Neural crest cell (in vitro differentiated cells): Measurements from ENCODE around the gene UFD1. TPM values are rescaled to one million over a fixed set of nuclear protein-coding genes. Genes with fewer than 3 reads are reported as not detected.

Source experiments
- DNase-seq: peaks from one replicate; pipeline ENCODE4 v3.0.0; 2021; ENCODE audit warnings: low read depth, mixed read lengths, low spot score
- H3K27ac Mint-ChIP-seq: one replicate; pipeline ENCODE4 v1.8.0; 2021; ENCODE audit warnings: mild to moderate bottlenecking, mixed read lengths; ENCODE audit not compliant: unreplicated experiment
- H3K27me3 Mint-ChIP-seq: 2 replicates; pipeline ENCODE4 v1.8.0; 2021; ENCODE audit warnings: low read depth, mild to moderate bottlenecking, mixed read lengths
- H3K36me3 Mint-ChIP-seq: 2 replicates; pipeline ENCODE4 v1.8.0; 2021; ENCODE audit warnings: low read depth, mild to moderate bottlenecking, mixed read lengths
- H3K4me1 Mint-ChIP-seq: 2 replicates; pipeline ENCODE4 v1.8.0; 2021; ENCODE audit warnings: mixed read lengths
- H3K4me3 Mint-ChIP-seq: one replicate; pipeline ENCODE4 v1.8.0; 2021; ENCODE audit warnings: mild to moderate bottlenecking, mixed read lengths
- H3K9me3 Mint-ChIP-seq: 2 replicates; pipeline ENCODE4 v1.8.0; 2021; ENCODE audit warnings: mixed read lengths
- CTCF ChIP-seq: fragments of 200-600 bp; sonication (generic); conservative IDR thresholded peaks from 2 replicates; pipeline ENCODE4 v1.5.0; 2021; ENCODE audit warnings: antibody characterized with exemption, mild to moderate bottlenecking
- total RNA-seq: library from RNA; stranded (reverse); gene quantifications from 2 replicates; pipeline ENCODE4 v1.2.1, GENCODE V29; 2021

UFD1 gene
- total RNA-seq, 1 donor from 2014 or later = 69.4 TPM

DNA sequence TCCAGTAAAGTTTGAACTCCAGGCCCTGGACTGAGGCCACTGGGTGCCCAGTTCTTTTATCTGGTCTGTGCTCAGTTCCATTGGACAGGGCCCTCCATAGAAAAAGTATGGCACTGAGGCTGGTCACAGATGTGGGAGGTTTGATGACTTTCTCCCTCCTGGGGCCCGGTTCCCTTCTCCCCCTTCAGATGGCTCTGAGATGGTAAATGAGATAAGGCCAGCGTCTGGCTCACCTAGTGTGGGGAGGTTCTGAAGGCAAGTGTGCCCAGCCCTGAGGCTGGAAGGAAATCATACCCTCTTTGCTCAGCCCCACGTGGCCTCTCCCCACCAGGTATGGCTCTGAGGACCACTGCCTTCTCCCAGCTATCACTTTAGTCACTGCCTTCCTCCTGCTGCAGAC lies 46.7 kb upstream of the UFD1 start:
- no peak for DNase-seq
- Mint-ChIP-seq H3K9me3 (no peaks in the 10 kb centered on the region), H3K4me1 (peaks cover 18% of the 10 kb centered on the region), H3K27me3 (peaks cover 57% of the 10 kb centered on the region), H3K27ac (no peak overlapping the region), H3K4me3 (peak overlapping the region; percentile 66), H3K36me3 (no peaks in the 10 kb centered on the region)
- no peak for TF ChIP-seq CTCF

DNA sequence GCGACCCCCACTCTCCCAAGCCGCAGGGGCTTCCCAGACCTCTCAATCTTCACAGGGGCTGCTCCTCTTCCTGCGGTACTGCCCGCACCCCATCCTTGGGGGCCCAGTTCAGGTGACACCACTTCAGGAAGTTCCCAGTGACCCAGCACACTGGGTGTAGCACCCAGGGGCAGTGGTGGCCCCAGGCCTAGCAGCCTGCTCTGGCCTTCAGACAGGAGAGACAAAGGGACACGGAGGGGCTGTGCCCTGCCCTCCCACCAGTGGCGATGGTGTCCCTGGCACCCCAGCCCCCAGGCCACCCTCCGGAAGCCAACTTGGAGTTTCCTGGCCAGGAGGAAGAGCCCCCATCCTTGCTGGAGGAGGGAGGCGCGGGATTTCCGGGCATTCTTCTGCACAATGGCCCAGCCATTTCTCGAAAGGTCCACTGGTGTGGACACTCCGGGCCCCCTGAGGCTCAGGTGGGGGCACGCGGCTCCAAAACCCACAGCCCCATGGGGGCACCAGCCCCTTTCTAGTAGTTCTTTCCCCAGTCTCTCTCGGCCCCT lies 46.2 kb upstream of the UFD1 start:
- Mint-ChIP-seq H3K4me1 (peaks cover 18% of the 10 kb centered on the region), H3K36me3 (no peaks in the 10 kb centered on the region), H3K4me3 (peak overlapping the region; percentile 83), H3K9me3 (no peaks in the 10 kb centered on the region), H3K27ac (no peak overlapping the region), H3K27me3 (peaks cover 52% of the 10 kb centered on the region)
- no peak for DNase-seq
- TF ChIP-seq CTCF = no peak

DNA sequence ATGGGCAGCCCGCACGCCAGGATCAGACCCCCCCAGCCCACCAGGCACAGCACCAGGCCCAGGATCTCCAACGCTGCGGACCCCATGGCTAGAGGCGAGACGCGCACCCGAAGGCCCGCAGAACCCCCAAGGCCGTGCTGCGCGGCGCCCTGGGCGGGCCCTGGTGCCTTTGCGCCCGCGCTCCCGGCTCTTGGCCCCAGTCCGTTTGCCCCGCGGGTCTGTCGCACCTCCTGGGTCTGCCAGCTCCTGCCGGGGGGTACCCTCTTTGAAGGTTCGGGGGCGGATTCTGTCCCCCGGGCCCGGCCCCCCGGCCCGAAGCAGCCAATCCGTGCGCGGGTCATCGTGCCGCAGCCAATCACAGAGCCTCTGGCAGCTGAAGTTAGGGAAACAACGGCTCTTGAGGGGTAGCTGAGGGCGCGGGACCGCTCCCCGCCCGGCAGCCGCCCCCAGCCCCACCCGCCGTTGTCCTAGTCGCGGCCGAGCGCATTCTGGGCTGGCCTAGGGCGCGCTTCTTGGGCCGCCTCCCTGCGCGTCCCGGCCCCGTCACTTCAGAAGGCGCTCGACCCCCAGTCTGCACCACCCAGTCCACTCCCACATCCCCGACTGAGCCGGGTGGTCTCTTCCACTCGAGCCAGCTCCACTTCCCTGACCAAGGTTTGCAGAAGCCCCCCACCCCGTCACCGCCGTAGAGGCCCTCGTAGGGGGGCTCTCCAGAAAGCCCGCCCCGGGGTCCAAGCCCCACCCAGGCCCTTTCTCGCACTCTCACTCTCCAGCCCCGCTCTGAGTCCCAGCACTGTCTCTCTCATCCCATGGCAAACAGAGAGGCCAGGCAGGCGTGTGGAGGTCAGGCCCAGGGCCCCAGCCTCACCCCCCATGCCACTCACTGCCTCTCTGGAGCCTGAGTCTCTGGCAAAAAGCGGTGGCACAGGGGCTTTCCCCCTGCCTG lies 45.5 kb upstream of the UFD1 start, which contains the start of gene CLDN5:
Gene CLDN5, minus strand, starts transcription at position 241 of the 946 bp plus-strand sequence. Its CDS starts 155 bp downstream, at position 86.
- Mint-ChIP-seq H3K9me3 (no peaks in the 10 kb centered on the region), H3K27me3 (peaks cover 52% of the 10 kb centered on the region), H3K4me1 (peaks cover 18% of the 10 kb centered on the region), H3K36me3 (no peaks in the 10 kb centered on the region), H3K4me3 (peak within 1 kb of the TSS; percentile 83), H3K27ac (no peak within 1 kb of the TSS)
- DNase-seq = no peak
- TF ChIP-seq CTCF = no peak

GRCh38 chr22:19523240-19524169 lies 44.5 kb upstream of the UFD1 start:
- H3K4me1 Mint-ChIP-seq = peaks cover 18% of the 10 kb centered on the region
- H3K27ac Mint-ChIP-seq = no peak overlapping the region
- H3K4me3 Mint-ChIP-seq = peak overlapping the region; percentile 74
- peaks cover 56% of the 10 kb centered on the region for H3K27me3 Mint-ChIP-seq
- no peak for DNase-seq
- H3K9me3 Mint-ChIP-seq = no peaks in the 10 kb centered on the region
- TF ChIP-seq CTCF = peak; percentile 24
- no peaks in the 10 kb centered on the region for H3K36me3 Mint-ChIP-seq

DNA sequence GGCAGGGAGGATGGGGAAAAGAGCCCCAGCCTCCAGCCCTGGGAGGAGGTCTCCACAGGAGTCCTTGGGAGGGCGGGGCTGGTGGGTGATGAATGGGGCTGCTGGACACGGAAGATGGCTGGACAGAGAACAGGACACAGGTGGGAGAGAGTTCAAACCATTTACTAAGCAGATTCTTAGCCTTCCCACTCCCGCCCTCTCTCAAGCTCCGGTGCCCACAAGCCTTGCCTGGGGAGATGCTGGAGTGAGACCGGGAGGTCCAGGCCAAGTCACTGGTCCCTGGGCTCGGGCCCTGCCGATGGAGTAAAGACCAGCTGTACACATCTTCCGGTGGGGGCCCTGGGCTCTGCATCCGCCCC lies 43.9 kb upstream of the UFD1 start:
- Mint-ChIP-seq H3K36me3 (no peaks in the 10 kb centered on the region), H3K4me1 (peaks cover 18% of the 10 kb centered on the region), H3K9me3 (no peaks in the 10 kb centered on the region), H3K4me3 (peak overlapping the region; percentile 74), H3K27ac (no peak overlapping the region), H3K27me3 (peaks cover 57% of the 10 kb centered on the region)
- TF ChIP-seq CTCF = no peak
- DNase-seq = no peak
